Activated CD8-positive, alpha-beta memory T cell treated with anti-CD3 and anti-CD28 coated beads for 48 hours (primary cell): ENCODE measurements around the gene TRAPPC10.

ENCODE experiments used
- DNase-seq, 3 experiments: peaks; one replicate each; pipeline ENCODE4 v3.0.0-alpha.2; 2020; ENCODE audit warnings: low read depth in 2 of 3, low spot score in 2 of 3

TRAPPC10 gene

DNA sequence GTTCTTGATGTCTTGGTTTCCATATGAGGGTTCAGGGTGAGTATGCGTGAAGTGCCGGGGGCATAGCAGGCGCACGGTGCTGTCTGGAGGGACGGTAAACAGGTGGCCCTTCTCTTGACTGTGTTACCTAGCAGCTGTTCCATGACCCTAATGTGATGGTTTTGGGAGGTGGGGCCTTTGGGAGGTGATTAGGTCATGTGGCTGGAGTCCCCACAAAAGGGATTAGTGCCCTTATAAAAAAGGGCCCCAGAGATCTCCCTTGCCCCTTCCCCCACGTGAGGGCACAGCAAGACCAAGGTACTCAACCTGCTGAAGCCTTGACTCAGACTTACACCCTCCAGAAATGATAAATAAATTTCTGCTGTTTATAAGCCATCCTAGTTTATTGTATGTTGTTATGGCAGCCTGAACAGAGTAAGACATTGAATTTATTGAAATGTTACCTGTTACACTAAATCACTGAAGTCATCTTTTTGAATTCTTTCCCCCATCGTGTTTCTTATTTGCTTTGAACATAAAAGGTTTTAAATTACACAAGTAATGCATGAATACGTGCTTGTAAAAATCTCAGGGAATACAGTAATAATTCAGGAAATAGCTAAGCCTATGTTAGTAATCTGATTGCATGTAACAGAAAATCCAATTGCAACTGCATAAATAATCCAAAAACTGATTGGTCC lies 15.6 kb downstream of the TRAPPC10 start:
- DNase-seq = no peak

DNA sequence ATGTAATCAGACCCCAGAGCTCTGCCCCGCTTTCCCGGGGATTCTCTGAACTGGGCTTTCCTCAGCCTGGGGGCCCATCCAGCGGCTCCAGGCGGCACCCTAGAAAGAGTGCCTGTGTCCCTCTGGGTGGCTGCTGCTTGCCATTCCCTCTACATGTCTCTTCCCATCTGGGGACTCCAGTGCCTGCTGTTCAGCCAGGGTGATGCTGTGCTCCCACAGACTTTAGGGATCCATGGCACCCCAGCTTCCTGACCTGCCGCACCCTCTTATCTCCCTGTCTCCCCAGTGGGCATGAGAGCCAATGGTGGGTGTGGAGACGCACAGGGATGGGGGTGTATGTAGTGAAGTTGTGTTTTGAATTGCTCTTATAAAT lies 16.2 kb downstream of the TRAPPC10 start:
- DNase-seq = no peak

GRCh38 chr21:44029460-44030087 lies 17.5 kb downstream of the TRAPPC10 start:
- no peak for DNase-seq

DNA sequence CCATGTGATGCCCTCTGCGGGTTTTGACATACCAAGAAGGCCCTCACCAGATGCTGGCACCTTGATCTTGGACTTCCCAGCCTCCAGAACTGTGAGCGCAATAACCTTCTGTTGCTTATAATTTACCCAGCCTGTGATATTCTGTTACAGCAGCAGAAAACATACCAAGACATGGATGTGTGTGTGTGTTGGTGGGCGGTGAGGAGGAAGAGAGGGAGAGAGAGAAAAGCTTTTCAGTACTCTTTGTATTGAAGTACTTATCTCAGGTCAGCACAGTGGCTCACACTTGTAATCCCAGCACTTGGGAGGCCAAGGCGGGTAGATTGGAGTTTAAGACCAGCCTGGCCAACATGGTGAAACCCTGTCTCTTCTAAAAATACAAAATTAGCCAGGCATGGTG lies 23.1 kb downstream of the TRAPPC10 start:
- DNase-seq = no peak

- no peak for DNase-seq
Observed at GRCh38 chr21:44038063-44038462, 26.0 kb downstream of the TRAPPC10 start.

DNA sequence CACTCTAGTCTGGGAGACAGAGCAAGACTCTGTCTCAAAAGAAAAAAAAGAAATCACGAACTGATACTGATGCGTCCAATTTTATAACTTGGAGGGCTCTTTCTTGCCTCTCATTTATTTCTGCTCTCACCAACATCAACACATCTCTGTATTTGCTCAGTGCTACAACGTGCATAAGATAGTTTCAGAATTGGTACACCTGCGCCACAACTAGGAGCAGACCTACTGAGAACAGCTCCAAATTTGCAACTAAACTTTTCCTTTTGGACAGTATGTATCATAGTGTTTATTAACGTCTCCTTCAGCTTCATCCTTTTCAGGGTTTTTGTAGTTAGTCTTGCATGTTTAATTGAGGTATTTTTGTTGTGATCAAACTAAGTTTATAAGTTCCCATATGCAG lies 27.7 kb downstream of the TRAPPC10 start:
- no peak for DNase-seq

- DNase-seq = no peak
Observed at GRCh38 chr21:44043613-44044012, 31.5 kb downstream of the TRAPPC10 start.

GRCh38 chr21:44046734-44047133 lies 34.6 kb downstream of the TRAPPC10 start:
- no peak for DNase-seq

GRCh38 chr21:44047996-44048560 lies 36.0 kb downstream of the TRAPPC10 start:
- DNase-seq = no peak

DNA sequence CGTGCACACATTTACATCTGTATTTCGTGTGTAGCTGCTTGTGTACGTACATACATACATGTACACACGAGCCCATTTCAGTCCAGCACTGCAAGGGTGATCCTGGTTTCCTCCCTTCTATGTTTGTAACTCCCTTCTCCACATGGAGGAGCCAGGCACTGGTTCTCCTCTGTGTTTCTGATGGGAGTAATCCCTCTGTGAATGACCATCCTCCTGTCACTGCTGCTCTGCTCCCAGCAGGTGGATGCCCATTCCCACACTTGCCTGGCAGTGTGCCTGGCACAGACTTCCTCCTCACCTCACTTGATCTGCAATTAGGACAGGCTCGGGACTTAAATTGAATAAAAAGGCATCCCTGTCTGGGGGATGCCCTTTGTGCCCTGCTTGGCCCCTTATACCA lies 37.1 kb downstream of the TRAPPC10 start:
- DNase-seq = no peak

DNA sequence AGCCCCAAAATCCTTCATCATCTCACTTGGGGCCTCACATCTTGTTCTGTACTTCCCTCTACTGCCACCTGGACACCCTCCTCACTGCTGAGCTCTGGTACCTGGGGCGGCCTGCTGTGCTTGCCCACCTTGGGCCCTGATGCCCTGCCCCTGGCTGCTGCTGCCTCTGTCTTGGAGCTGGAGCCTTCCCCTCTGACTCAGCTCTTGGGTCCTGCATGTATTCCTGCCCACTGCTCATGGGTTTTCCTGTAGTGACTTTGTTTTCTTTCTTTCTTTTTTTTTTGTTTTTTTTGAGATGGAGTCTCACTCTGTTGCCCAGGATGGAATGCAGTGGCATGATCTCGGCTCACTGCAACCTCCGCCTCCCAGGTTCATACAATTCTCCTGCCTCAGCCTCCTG lies 37.5 kb downstream of the TRAPPC10 start:
- DNase-seq = no peak

DNA sequence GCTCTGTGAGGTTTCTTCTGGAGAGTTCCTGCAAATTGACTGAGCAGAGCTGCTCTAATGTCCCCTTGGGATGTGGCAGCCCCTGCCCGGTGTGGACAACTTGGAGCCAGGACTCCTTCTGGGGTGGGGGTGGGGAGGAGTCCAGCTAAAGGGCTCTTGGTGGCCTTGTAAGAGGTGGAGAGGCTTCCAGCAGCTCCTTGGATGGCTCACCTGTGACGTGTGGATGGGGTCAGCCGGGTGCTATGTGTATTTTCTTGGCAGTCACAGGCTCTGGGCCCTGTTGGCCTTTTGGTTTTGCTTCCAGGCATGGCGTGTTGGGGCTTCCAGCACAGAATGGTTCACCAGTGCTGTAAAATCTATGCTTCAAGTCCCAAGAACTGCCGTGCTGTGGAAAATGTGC lies 38.2 kb downstream of the TRAPPC10 start:
- no peak for DNase-seq

DNA sequence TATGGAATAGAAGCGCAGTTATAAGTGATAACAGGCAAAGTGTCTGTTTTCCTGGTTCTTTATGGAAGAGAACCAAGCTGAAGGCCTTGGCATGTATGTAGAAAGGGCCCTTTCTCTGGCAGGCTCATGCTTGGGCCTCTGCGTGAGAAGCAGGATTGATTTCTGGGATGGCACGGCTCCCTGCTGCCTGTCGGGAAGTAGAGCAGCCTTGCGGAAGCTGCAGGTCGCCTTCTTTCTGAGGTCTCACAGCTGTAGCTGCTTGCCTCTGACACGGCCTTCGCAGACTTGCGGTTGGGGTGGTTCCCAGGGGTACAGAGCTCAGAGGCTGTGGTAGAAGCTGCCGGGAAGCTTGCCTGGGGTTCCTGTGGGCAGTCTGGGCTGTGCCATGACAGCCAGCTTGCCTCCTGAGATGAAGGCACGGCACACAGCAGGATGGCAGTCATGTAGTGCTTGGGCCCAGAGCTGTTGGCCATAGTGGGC lies 39.4 kb downstream of the TRAPPC10 start:
- no peak for DNase-seq

GRCh38 chr21:44052071-44052829 lies 40.1 kb downstream of the TRAPPC10 start:
- no peak for DNase-seq

- DNase-seq = no peak
Observed at GRCh38 chr21:44052830-44053226, 40.7 kb downstream of the TRAPPC10 start.

DNA sequence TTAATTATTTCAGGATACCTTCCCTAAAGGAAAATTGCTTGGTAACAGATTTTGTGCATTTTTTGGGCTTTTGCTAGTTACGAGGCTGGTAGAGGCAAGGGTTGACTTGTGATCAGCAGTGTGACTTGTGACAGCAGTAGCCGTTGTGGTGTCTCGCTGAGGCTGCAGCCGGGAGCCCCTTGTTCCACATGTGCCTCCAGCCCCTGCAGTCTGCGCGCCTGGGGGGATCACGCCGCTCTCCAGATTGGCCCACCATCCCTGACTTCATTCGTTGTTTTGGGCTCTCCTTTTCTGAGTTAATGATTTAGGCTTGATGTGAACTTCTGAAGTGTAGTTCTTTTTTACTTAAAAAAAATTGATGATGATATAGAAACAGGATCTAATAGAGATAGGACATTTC lies 41.5 kb downstream of the TRAPPC10 start:
- DNase-seq = no peak

DNA sequence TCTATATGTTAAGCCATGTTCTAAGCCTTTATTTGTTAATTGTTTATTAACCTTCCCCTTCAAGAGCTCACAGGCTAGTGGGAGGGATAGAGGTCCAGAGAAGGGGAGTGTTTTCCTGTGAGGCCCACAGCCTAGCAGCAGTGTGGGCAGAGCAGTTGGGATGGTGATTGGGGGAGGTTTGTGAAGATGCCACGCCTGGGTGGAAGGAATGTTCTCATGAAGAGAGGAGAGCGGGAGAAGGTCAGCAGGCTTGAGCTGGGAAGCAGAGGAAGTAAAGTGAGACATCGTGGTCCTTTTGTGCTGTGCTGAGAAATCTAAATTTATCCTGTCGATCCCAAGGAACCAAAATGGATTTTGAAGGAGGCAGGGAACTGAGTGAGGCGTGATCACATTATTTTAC lies 42.6 kb downstream of the TRAPPC10 start:
- no peak for DNase-seq

DNA sequence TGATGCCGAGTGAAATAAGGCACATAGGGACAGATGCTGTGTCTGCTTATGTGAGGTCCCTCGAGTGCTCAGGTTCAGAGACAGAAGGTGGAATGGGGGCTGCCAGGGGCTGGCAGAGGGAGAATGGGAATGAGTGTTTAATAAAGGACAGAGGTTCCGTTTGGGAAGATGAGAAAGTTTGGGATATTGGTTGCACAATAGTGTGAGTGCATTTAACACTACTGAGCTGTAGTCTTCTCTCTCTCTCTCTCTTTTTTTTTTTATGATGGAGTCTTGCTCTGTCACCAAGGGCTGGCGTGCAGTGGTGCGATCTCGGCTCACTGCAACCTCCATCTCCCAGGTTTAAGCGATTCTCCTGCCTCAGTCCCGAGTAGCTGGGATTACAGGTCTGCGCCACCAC lies 44.9 kb downstream of the TRAPPC10 start:
- DNase-seq = no peak

DNA sequence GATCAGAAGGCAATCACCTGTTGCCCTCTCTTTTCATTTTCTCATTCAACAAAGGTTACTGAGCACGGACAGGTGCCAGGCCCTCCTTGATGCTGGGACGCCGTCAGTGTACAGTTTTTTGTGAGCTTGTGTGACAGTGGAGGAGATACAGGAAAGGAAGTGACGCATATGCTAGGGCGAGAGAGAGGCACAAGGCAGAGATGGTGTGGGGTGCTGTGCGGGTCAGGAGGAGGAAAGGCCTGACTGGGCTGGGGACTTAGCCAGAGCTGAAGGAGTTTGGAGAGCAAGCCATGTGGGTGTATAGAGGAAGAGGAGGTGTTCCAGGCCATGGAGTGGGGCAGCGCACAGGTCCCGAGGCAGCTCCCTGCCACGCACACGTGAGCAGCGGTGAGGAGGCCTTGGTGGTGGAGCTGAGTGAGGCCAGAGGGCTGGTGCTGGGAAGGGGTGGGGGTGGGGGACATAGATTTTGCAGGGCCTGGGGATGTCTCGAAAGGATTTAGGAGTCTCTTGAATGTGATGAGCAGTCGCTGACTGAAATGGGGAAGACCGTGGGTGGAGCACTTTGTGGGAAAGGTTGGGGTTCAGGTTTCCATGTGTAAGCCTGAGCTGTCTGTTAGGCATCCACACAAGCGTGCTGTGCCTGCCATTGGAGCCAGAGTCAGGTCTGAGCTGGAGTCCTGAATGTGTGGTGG lies 46.0 kb downstream of the TRAPPC10 start:
- peak in 1 of 3 experiments; percentile 29 for DNase-seq

DNA sequence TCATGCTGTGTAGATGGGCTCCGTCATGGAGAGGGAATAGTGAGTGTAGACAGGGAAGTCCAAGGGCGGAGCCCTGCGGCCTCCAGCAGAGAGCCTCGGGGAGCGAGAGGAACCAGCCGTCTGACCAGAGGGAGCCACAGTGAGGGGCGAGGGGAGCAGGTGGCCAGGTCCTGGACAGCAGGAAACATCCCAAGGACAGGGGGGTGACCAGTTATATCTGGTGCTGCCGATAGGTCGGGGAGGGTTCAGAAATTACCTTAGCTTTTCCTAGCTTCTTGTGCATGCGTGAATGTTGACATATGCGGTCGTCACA lies 46.5 kb downstream of the TRAPPC10 start:
- DNase-seq = no peak

- no peak for DNase-seq
Observed at GRCh38 chr21:44058981-44059380, 46.9 kb downstream of the TRAPPC10 start.

DNA sequence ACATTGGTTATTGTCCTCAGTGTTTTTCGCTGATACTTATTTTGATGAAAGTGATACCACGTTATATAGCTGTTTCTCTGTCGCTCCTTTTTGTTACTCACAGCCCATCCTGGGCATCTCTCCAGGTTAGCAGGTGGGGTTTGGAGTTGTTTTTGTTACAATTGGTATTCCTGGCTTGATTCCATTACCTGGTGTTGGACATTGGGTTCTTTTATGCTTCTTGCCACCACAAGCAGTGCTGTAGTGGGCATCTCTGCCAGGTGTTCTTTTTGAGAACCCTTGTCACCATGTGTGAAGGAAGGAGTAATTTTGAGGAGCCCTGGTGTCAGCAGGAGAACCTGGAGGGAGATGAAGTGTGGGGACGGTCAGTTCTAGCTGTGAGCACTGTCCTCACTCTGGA lies 47.6 kb downstream of the TRAPPC10 start:
- DNase-seq = no peak
